MM.1S (cell line): Measurements from ENCODE around the gene DECR2.

Experiments used
- DNase-seq: peaks from one replicate; pipeline ENCODE4 v3.0.0-alpha.2; 2015
- H2AFZ ChIP-seq: fragments of 300-600 bp; sonication (generic); 2 replicates; pipeline ENCODE4 v1.6.0; 2016; ENCODE audit warnings: antibody characterized with exemption, low read length
- H3F3A ChIP-seq: fragments of 300-600 bp; sonication (generic); 2 replicates; pipeline ENCODE4 v1.6.1; 2016; ENCODE audit warnings: mild to moderate bottlenecking, antibody characterized with exemption, low read length, moderate library complexity, mixed read lengths; ENCODE audit not compliant: insufficient read depth
- H3K27ac ChIP-seq: fragments of 300-600 bp; sonication (generic); 2 replicates; pipeline ENCODE4 v1.5.1; 2016; ENCODE audit warnings: mild to moderate bottlenecking, low read length
- H3K27me3 ChIP-seq: fragments of 300-600 bp; sonication (generic); replicated peaks from 2 replicates; pipeline ENCODE4 v1.6.0; 2016; ENCODE audit warnings: low read length; ENCODE audit not compliant: insufficient read depth
- H3K36me3 ChIP-seq: fragments of 300-600 bp; sonication (generic); replicated peaks from 2 replicates; pipeline ENCODE4 v1.6.1; 2016; ENCODE audit warnings: mild to moderate bottlenecking, low read length, mixed read lengths; ENCODE audit not compliant: insufficient read depth
- H3K4me1 ChIP-seq: fragments of 300-600 bp; sonication (generic); 2 replicates; pipeline ENCODE4 v1.6.1; 2016; ENCODE audit warnings: low read length, mixed read lengths
- H3K4me2 ChIP-seq: fragments of 300-600 bp; sonication (generic); 2 replicates; pipeline ENCODE4 v1.6.0; 2016; ENCODE audit warnings: low read depth, low read length
- H3K4me3 ChIP-seq: fragments of 300-600 bp; sonication (generic); 2 replicates; pipeline ENCODE4 v1.5.1; 2016; ENCODE audit warnings: low read length, mixed read lengths
- H3K79me2 ChIP-seq: fragments of 300-600 bp; sonication (generic); 2 replicates; pipeline ENCODE4 v1.6.1; 2016; ENCODE audit warnings: mixed run types, low read length, mixed read lengths
- H3K9ac ChIP-seq: fragments of 300-600 bp; sonication (generic); 2 replicates; pipeline ENCODE4 v1.6.1; 2016; ENCODE audit warnings: low read length, mixed read lengths
- H3K9me2 ChIP-seq: fragments of 300-600 bp; sonication (generic); replicated peaks from 2 replicates; pipeline ENCODE4 v1.6.1; 2016; ENCODE audit warnings: mild to moderate bottlenecking, low read length, mixed read lengths; ENCODE audit not compliant: insufficient read depth
- H3K9me3 ChIP-seq: fragments of 300-600 bp; sonication (generic); replicated peaks from 2 replicates; pipeline ENCODE4 v1.6.1; 2016; ENCODE audit warnings: mild to moderate bottlenecking, low read length, mixed read lengths; ENCODE audit not compliant: insufficient read depth
- H4K20me1 ChIP-seq: fragments of 300-600 bp; sonication (generic); 2 replicates; pipeline ENCODE4 v1.6.1; 2016; ENCODE audit warnings: mild to moderate bottlenecking, low read length, moderate library complexity, mixed read lengths; ENCODE audit not compliant: insufficient read depth
- CTCF ChIP-seq: fragments of 300-600 bp; sonication (generic); IDR thresholded peaks from 2 replicates; pipeline ENCODE4 v1.5.1; 2016; ENCODE audit warnings: antibody characterized with exemption, low read length, mixed read lengths
- EZH2 ChIP-seq: fragments of 300-600 bp; sonication (generic); optimal IDR thresholded peaks from 2 replicates; pipeline ENCODE3; 2017; ENCODE audit warnings: low read depth, mild to moderate bottlenecking, antibody characterized with exemption, low read length, mixed read lengths
- EZH2phosphoT487 ChIP-seq: fragments of 300-600 bp; sonication (generic); IDR thresholded peaks from 2 replicates; pipeline ENCODE4 v1.6.1; 2018; ENCODE audit warnings: antibody characterized with exemption, low read length

Gene DECR2

GRCh38 chr16:397135-397661, 4.5 kb upstream of the DECR2 start, which contains the start of gene NME4:
NME4 (plus strand) TSS chr16:397199; CDS start chr16:397223, 24 bp downstream.
- Histone ChIP-seq H3K4me2 (peak within 1 kb of the TSS; percentile 99), H3K27ac (peak within 1 kb of the TSS; percentile 16; the same call in 1 of the 2 replicates), H3K9ac (peak within 1 kb of the TSS; percentile 58; the same call in 1 of the 2 replicates), H4K20me1 (no peaks in the 10 kb centered on the region), H3K9me2 (no peaks in the 10 kb centered on the region), H3K36me3 (no peaks in the 10 kb centered on the region), H3K4me1 (peaks cover 7% of the 10 kb centered on the region), H3K27me3 (no peaks in the 10 kb centered on the region), H3F3A (peaks cover 25% of the 10 kb centered on the region), H2AFZ (peak within 1 kb of the TSS; percentile 72), H3K4me3 (peak within 1 kb of the TSS; percentile 67), H3K79me2 (peaks cover 16% of the 10 kb centered on the region), H3K9me3 (no peaks in the 10 kb centered on the region)
- DNase-seq, result peak; percentile 37
- TF ChIP-seq CTCF, result no peak
- no peak for TF ChIP-seq EZH2phosphoT487
- TF ChIP-seq EZH2, result no peak

- Histone ChIP-seq H3F3A (peaks cover 29% of the 10 kb centered on the region), H3K27me3 (no peaks in the 10 kb centered on the region), H3K9me2 (no peaks in the 10 kb centered on the region), H3K27ac (no peak overlapping the region), H3K79me2 (peaks cover 16% of the 10 kb centered on the region), H3K9ac (no peak overlapping the region), H3K36me3 (no peaks in the 10 kb centered on the region), H3K9me3 (no peaks in the 10 kb centered on the region), H3K4me1 (peaks cover 7% of the 10 kb centered on the region), H3K4me3 (no peak overlapping the region), H4K20me1 (no peaks in the 10 kb centered on the region), H3K4me2 (no peak overlapping the region), H2AFZ (no peak overlapping the region)
- peak; percentile 69 for DNase-seq
- no peak for TF ChIP-seq EZH2phosphoT487
- peak; percentile 38 for TF ChIP-seq CTCF
- no peak for TF ChIP-seq EZH2
Observed at GRCh38 chr16:397736-398332, 3.9 kb upstream of the DECR2 start.

- Histone ChIP-seq H3K36me3 (no peaks in the 10 kb centered on the region), H3K27ac (no peak overlapping the region), H2AFZ (no peak overlapping the region), H3K79me2 (peaks cover 16% of the 10 kb centered on the region), H3K27me3 (no peaks in the 10 kb centered on the region), H3K9ac (no peak overlapping the region), H3K4me1 (peaks cover 7% of the 10 kb centered on the region), H3K9me2 (no peaks in the 10 kb centered on the region), H3K9me3 (no peaks in the 10 kb centered on the region), H3F3A (peaks cover 29% of the 10 kb centered on the region), H4K20me1 (no peaks in the 10 kb centered on the region), H3K4me3 (no peak overlapping the region), H3K4me2 (no peak overlapping the region)
- TF ChIP-seq EZH2phosphoT487 (no peak), EZH2 (no peak), CTCF (no peak)
- no peak for DNase-seq
Observed at GRCh38 chr16:398561-399339, 2.9 kb upstream of the DECR2 start.
